Natural killer cell (primary cell): ENCODE measurements around the gene TACR1. TPM values are rescaled to one million over a fixed set of nuclear protein-coding genes. Genes with fewer than 3 reads are reported as not detected.

ENCODE experiments used
- ATAC-seq, 3 donors: fragments of 150-1000 bp in 2 of 3; fragments of 200-7000 bp in 1 of 3; cut with Tn5 transposase; 1 replicate in 1 of 3; 2 replicates in 2 of 3; pipeline ENCODE4 v1.10.0; 2021; ENCODE audit warnings: mild to moderate bottlenecking in 2 of 3, moderate library complexity in 2 of 3
- DNase-seq, 2 donors: peaks; one replicate each; pipeline versions ENCODE4 v3.0.0 to v3.0.0-alpha.2; 2013 to 2021; ENCODE audit warnings: mixed read lengths in 1 of 2
- H3K27ac ChIP-seq: one replicate; pipeline ENCODE4 v1.5.1; 2013; ENCODE audit warnings: mild to moderate bottlenecking, low read length
- H3K27me3 ChIP-seq: one replicate; pipeline ENCODE4 v1.6.1; 2013; ENCODE audit warnings: low read length; ENCODE audit not compliant: control insufficient read depth, insufficient read depth
- H3K36me3 ChIP-seq: one replicate; pipeline ENCODE4 v1.6.1; 2013; ENCODE audit warnings: low read length; ENCODE audit not compliant: control insufficient read depth, insufficient read depth
- H3K4me1 ChIP-seq: one replicate; pipeline ENCODE4 v1.6.1; 2013; ENCODE audit warnings: low read length; ENCODE audit not compliant: control insufficient read depth, insufficient read depth
- H3K4me3 ChIP-seq: one replicate; pipeline ENCODE4 v1.5.1; 2013; ENCODE audit warnings: low read length
- H3K9me3 ChIP-seq: one replicate; pipeline ENCODE4 v1.6.1; 2013; ENCODE audit warnings: low read length; ENCODE audit not compliant: control insufficient read depth, insufficient read depth
- H3K27ac Mint-ChIP-seq, 2 donors: one replicate each; pipeline ENCODE4 v1.8.0; 2022; ENCODE audit warnings: mild to moderate bottlenecking in 2 of 2, mixed read lengths in 2 of 2, moderate library complexity in 1 of 2
- H3K27me3 Mint-ChIP-seq, 2 donors: one replicate each; pipeline ENCODE4 v1.8.0; 2022; ENCODE audit warnings: low read depth in 2 of 2, mixed read lengths in 2 of 2
- H3K36me3 Mint-ChIP-seq: one replicate; pipeline ENCODE4 v1.8.0; 2022; ENCODE audit warnings: mixed read lengths
- H3K4me1 Mint-ChIP-seq, 2 donors: one replicate each; pipeline ENCODE4 v1.8.0; 2022; ENCODE audit warnings: mixed read lengths in 2 of 2
- H3K4me3 Mint-ChIP-seq: one replicate; pipeline ENCODE4 v1.8.0; 2022; ENCODE audit warnings: mild to moderate bottlenecking, moderate library complexity, mixed read lengths
- H3K9me3 Mint-ChIP-seq, 2 donors: one replicate each; pipeline ENCODE4 v1.8.0; 2022; ENCODE audit warnings: mixed read lengths in 2 of 2
- WGBS: methylation state at CpG from one replicate; pipeline ENCODE4 v1.1.7; 2013; ENCODE audit warnings: missing lambda C conversion rate; ENCODE audit not compliant: insufficient coverage; 5-methylcytosine and 5-hydroxymethylcytosine counted together
- intact Hi-C: fragments of 100-400 bp; cut with micrococcal nuclease; formaldehyde crosslinking; loops from one replicate; pipeline ENCODE4 v1.14.2; 2022
- total RNA-seq, 4 donors: library from RNA; stranded (reverse); fragments of 120-200 nt in 1 of 4; gene quantifications; one replicate each; pipeline versions ENCODE4 v1.2.3 to v1.2.4, GENCODE V29; 2013 to 2022
- TF ChIP-seq, protein P1 (sequence below): fragments of 200-600 bp; IDR thresholded peaks from one replicate; pipeline ENCODE4 v1.8.0; 2022; ENCODE audit warnings: antibody characterized with exemption

TACR1 gene
- total RNA-seq, 3 donors from 2014 or later (not counting 1 experiment from before 2014, with no cell fraction given): not detected

DNA sequence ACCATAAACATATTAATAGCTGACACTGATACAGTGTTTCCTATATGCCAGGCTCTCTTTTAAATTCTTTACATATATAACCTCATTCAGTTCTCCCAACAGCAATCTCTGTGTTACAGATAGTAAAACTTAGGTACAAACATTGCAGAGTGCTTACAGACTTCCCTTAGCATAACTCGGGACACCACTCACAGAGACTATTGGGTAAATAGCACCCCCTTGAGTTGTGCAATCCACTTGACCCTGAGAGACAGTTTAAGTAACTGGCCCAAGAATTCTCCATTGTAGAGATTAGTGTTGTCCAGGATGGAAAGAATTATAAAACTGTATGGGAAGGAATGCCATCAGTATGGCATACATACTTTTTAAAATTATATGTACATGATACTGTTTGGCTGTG, 130.8 kb downstream of the TACR1 start:
- Mint-ChIP-seq H3K36me3 (no peaks in the 10 kb centered on the region), H3K4me3 (no peak overlapping the region), H3K27ac (no peak overlapping the region), H3K27me3 (peaks cover 3 to 5% of the 10 kb centered on the region in 2 donors), H3K9me3 (no peaks in the 10 kb centered on the region), H3K4me1 (no peaks in the 10 kb centered on the region)
- DNase-seq (no peak), ATAC-seq (no peak)
- intact Hi-C loops: no loop called here
- Histone ChIP-seq H3K36me3 (no peaks in the 10 kb centered on the region), H3K4me1 (no peaks in the 10 kb centered on the region), H3K4me3 (no peak overlapping the region), H3K9me3 (no peaks in the 10 kb centered on the region), H3K27ac (no peak overlapping the region), H3K27me3 (no peaks in the 10 kb centered on the region)
- TF ChIP-seq, protein P1, sequence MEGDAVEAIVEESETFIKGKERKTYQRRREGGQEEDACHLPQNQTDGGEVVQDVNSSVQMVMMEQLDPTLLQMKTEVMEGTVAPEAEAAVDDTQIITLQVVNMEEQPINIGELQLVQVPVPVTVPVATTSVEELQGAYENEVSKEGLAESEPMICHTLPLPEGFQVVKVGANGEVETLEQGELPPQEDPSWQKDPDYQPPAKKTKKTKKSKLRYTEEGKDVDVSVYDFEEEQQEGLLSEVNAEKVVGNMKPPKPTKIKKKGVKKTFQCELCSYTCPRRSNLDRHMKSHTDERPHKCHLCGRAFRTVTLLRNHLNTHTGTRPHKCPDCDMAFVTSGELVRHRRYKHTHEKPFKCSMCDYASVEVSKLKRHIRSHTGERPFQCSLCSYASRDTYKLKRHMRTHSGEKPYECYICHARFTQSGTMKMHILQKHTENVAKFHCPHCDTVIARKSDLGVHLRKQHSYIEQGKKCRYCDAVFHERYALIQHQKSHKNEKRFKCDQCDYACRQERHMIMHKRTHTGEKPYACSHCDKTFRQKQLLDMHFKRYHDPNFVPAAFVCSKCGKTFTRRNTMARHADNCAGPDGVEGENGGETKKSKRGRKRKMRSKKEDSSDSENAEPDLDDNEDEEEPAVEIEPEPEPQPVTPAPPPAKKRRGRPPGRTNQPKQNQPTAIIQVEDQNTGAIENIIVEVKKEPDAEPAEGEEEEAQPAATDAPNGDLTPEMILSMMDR: no peak
- WGBS: no CpG with 5 or more reads among the region's 1 CpG

DNA sequence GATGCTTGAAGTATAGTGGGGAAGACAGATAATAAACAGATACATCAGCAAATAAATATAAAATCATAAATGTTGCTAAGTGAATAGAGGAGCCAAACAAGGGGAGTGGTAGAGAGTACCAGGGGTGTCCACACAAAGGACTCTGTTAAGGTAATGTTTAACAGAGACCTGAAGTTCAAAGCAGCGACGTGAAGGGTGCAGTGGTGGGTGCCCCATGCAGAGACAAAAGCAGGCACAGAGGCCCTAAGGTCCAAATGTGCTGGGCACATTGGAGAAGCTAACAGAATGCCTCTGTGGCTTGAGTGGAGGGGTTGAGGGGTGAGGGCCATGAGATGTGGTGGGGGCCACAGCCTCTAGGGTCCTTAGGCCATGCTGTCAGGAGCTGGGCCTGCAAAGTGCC, 131.8 kb downstream of the TACR1 start:
- no peaks in the 10 kb centered on the region for H3K27me3 ChIP-seq
- no peaks in the 10 kb centered on the region for H3K4me1 ChIP-seq
- H3K4me3 ChIP-seq: no peak overlapping the region
- no peaks in the 10 kb centered on the region for H3K36me3 ChIP-seq
- no peak overlapping the region for H3K27ac ChIP-seq
- Mint-ChIP-seq H3K4me3 (no peak overlapping the region), H3K9me3 (no peaks in the 10 kb centered on the region), H3K4me1 (no peaks in the 10 kb centered on the region), H3K27ac (no peak overlapping the region), H3K27me3 (peaks cover 3 to 5% of the 10 kb centered on the region in 2 donors), H3K36me3 (no peaks in the 10 kb centered on the region)
- no peak for ATAC-seq
- DNase-seq: no peak
- WGBS: 94% methylated on average over 2 of the region's 2 CpGs
- H3K9me3 ChIP-seq: no peaks in the 10 kb centered on the region
- TF ChIP-seq, protein P1: no peak
- intact Hi-C loops: no loop called here

DNA sequence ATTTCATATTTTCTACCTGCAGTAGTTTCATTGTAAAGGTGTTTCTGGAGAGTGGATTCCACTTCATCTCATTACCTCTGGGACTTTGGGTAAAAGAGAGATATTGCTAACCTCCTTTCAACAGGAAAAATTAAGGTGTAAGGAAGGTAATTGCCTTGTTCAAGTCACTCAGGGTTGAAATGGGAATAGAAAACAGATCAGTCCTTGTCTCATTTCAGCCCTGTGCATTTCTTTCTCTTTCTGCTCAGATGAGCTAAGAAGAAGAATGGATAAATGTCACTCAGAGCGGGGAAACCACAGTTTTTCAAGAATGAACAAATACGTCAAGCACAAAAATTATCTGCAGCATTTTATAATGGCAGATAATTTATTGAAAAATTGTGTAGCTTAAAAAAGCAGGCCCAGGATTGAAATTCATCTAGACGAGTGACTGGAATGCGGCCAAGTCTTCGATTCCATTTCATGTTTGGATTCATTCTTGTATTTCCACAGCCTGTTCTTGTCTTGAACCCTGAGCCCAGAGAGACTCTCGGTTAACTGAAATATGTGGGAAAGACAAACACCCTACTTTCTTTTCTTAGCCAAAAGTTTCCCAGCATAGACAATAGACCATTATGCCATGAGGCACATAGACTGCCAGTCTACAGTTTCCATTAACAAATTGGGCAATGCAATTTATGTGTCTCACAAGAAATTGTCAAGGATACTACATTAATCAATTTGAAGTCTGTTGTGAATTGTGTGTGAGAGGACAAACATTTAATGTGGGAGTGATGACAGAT, 133.0 kb downstream of the TACR1 start:
- H3K27me3 ChIP-seq: no peaks in the 10 kb centered on the region
- ATAC-seq (no peak), DNase-seq (no peak)
- no peaks in the 10 kb centered on the region for H3K4me1 ChIP-seq
- 96% methylated on average over 5 of the region's 6 CpGs for WGBS
- Mint-ChIP-seq H3K4me1 (no peaks in the 10 kb centered on the region), H3K36me3 (no peaks in the 10 kb centered on the region), H3K27ac (no peak overlapping the region), H3K27me3 (peaks cover 0 to 5% of the 10 kb centered on the region in 2 donors), H3K9me3 (no peaks in the 10 kb centered on the region), H3K4me3 (no peak overlapping the region)
- TF ChIP-seq, protein P1: no peak
- no peak overlapping the region for H3K27ac ChIP-seq
- intact Hi-C loops: no loop called here
- no peak overlapping the region for H3K4me3 ChIP-seq
- no peaks in the 10 kb centered on the region for H3K9me3 ChIP-seq
- H3K36me3 ChIP-seq: no peaks in the 10 kb centered on the region
